ENCODE results near the gene PLEKHG1. TPM values are rescaled to one million over a fixed set of nuclear protein-coding genes. Genes with fewer than 3 reads are reported as not detected.

PLEKHG1 gene
- total RNA-seq, 1 experiment from 2014 or later, result 4.5 TPM

GRCh38 chr6:150631984-150632642 lies 32.4 kb downstream of the PLEKHG1 start:
- no TSS peak for BruUV-seq (replicated peaks)
- Histone ChIP-seq H3K27ac (ENCODE audit: low read depth, low read length, poor library complexity, severe bottlenecking) (no peak overlapping the region), H3K9me3 (ENCODE audit: low read depth, low read length, poor library complexity, severe bottlenecking) (no peaks in the 10 kb centered on the region), H3K4me1 (ENCODE audit: insufficient read depth, low read length, poor library complexity, severe bottlenecking) (peaks cover 30% of the 10 kb centered on the region), H3K4me3 (ENCODE audit: low read depth, low read length, poor library complexity, severe bottlenecking) (no peak overlapping the region), H3K36me3 (ENCODE audit: insufficient read depth, low read length, poor library complexity, severe bottlenecking) (no peaks in the 10 kb centered on the region), H3K27me3 (replicated peaks; ENCODE audit: insufficient read depth, low read depth, low read length, poor library complexity) (no peaks in the 10 kb centered on the region)
- POLR2A ChIA-PET (ENCODE audit: low non-redundant PET), result no interaction called here
- TF ChIP-seq CTCF (conservative IDR thresholded peaks at IDR 0.05; ENCODE audit: low read depth, low read length), result no peak
- no peak for TF ChIP-seq EZH2 (IDR thresholded peaks at IDR 0.05; ENCODE audit: borderline replicate concordance, low read depth, low read length, poor library complexity, severe bottlenecking)
- intact Hi-C loops (cut with micrococcal nuclease; ENCODE audit: unreplicated experiment), result no loop called here
- no peak for DNase-seq (ENCODE audit: low spot score)
- CTCF ChIA-PET, result no interaction called here

- POLR2A ChIA-PET (ENCODE audit: low non-redundant PET), result no interaction called here
- Histone ChIP-seq H3K36me3 (ENCODE audit: insufficient read depth, low read length, poor library complexity, severe bottlenecking) (no peaks in the 10 kb centered on the region), H3K27ac (ENCODE audit: low read depth, low read length, poor library complexity, severe bottlenecking) (no peak overlapping the region), H3K4me1 (ENCODE audit: insufficient read depth, low read length, poor library complexity, severe bottlenecking) (peaks cover 31% of the 10 kb centered on the region), H3K4me3 (ENCODE audit: low read depth, low read length, poor library complexity, severe bottlenecking) (no peak overlapping the region), H3K27me3 (replicated peaks; ENCODE audit: insufficient read depth, low read depth, low read length, poor library complexity) (no peaks in the 10 kb centered on the region), H3K9me3 (ENCODE audit: low read depth, low read length, poor library complexity, severe bottlenecking) (no peaks in the 10 kb centered on the region)
- CTCF ChIA-PET, result no interaction called here
- no peak for DNase-seq (ENCODE audit: low spot score)
- intact Hi-C loops (cut with micrococcal nuclease; ENCODE audit: unreplicated experiment), result no loop called here
- TF ChIP-seq CTCF (conservative IDR thresholded peaks at IDR 0.05; ENCODE audit: low read depth, low read length) (no peak), EZH2 (IDR thresholded peaks at IDR 0.05; ENCODE audit: borderline replicate concordance, low read depth, low read length, poor library complexity, severe bottlenecking) (no peak)
- BruUV-seq (replicated peaks), result no TSS peak
These were observed 33.2 kb downstream of the PLEKHG1 start for GRCh38 chr6:150632785-150633485.

- no peak overlapping the region for H3K4me3 ChIP-seq (ENCODE audit: low read depth, low read length, poor library complexity, severe bottlenecking)
- intact Hi-C loops (cut with micrococcal nuclease; ENCODE audit: unreplicated experiment), result no loop called here
- DNase-seq (ENCODE audit: low spot score), result no peak
- CTCF ChIA-PET, result no interaction called here
- H3K27ac ChIP-seq (ENCODE audit: low read depth, low read length, poor library complexity, severe bottlenecking), result no peak overlapping the region
- POLR2A ChIA-PET (ENCODE audit: low non-redundant PET), result interaction anchor here (0.5 kb wide), 1 partner anchor 761 kb away, joined by 3 read pairs; no protein-coding TSS in a partner anchor
- H3K27me3 ChIP-seq (replicated peaks; ENCODE audit: insufficient read depth, low read depth, low read length, poor library complexity), result no peaks in the 10 kb centered on the region
- H3K9me3 ChIP-seq (ENCODE audit: low read depth, low read length, poor library complexity, severe bottlenecking), result no peaks in the 10 kb centered on the region
- H3K4me1 ChIP-seq (ENCODE audit: insufficient read depth, low read length, poor library complexity, severe bottlenecking), result peaks cover 25% of the 10 kb centered on the region
- no peak for TF ChIP-seq CTCF (conservative IDR thresholded peaks at IDR 0.05; ENCODE audit: low read depth, low read length)
- TF ChIP-seq EZH2 (IDR thresholded peaks at IDR 0.05; ENCODE audit: borderline replicate concordance, low read depth, low read length, poor library complexity, severe bottlenecking), result no peak
- no TSS peak for BruUV-seq (replicated peaks)
- no peaks in the 10 kb centered on the region for H3K36me3 ChIP-seq (ENCODE audit: insufficient read depth, low read length, poor library complexity, severe bottlenecking)
These were observed 33.8 kb downstream of the PLEKHG1 start for GRCh38 chr6:150633486-150633834.
